SU-DHL-6 (cell line): ENCODE data around the gene DPP10.

ENCODE experiments used
- H2AFZ ChIP-seq: fragments of 200-600 bp; sonication (generic); 2 replicates; pipeline ENCODE4 v1.6.1; 2014; ENCODE audit warnings: low read depth, mild to moderate bottlenecking, moderate library complexity, mixed read lengths, antibody characterized with exemption, low read length; ENCODE audit not compliant: severe bottlenecking
- H3F3A ChIP-seq: fragments of 200-600 bp; shearing (Covaris generic); 2 replicates; pipeline ENCODE4 v1.6.0; 2016; ENCODE audit warnings: antibody characterized with exemption, mild to moderate bottlenecking; ENCODE audit not compliant: insufficient read depth
- H3K27ac ChIP-seq: fragments of 200-600 bp; sonication (generic); 2 replicates; pipeline ENCODE4 v1.5.1; 2016; ENCODE audit warnings: low read depth, mild to moderate bottlenecking, low read length, moderate library complexity, mixed read lengths
- H3K27me3 ChIP-seq: fragments of 200-600 bp; sonication (generic), shearing (Covaris generic); 2 replicates; pipeline ENCODE4 v1.6.0; 2014; ENCODE audit warnings: mild to moderate bottlenecking, low read length
- H3K36me3 ChIP-seq: fragments of 200-600 bp; sonication (generic); 2 replicates; pipeline ENCODE4 v1.6.1; 2014; ENCODE audit warnings: mild to moderate bottlenecking, low read length, mixed read lengths
- H3K4me2 ChIP-seq: fragments of 300-600, 200-600 bp; shearing (Covaris generic), sonication (generic); 2 replicates; pipeline ENCODE4 v1.6.0; 2014; ENCODE audit warnings: low read length, low read depth, mild to moderate bottlenecking; ENCODE audit not compliant: poor library complexity, severe bottlenecking
- H3K4me3 ChIP-seq: fragments of 200-600 bp; sonication (generic); 2 replicates; pipeline ENCODE4 v1.5.1; 2014; ENCODE audit warnings: antibody characterized with exemption, low read length, mild to moderate bottlenecking, mixed read lengths; ENCODE audit not compliant: insufficient read depth, poor library complexity, severe bottlenecking
- H3K79me2 ChIP-seq: fragments of 200-600 bp; sonication (generic); 2 replicates; pipeline ENCODE4 v1.6.1; 2014; ENCODE audit warnings: mild to moderate bottlenecking, low read length, moderate library complexity; ENCODE audit not compliant: insufficient read depth
- H3K9ac ChIP-seq: fragments of 200-600 bp; sonication (generic); 2 replicates; pipeline ENCODE4 v1.7.0; 2014; ENCODE audit warnings: mild to moderate bottlenecking, low read length
- H3K9me2 ChIP-seq: fragments of 200-600 bp; sonication (generic); replicated peaks from 2 replicates; pipeline ENCODE4 v1.6.1; 2014; ENCODE audit warnings: low read length; ENCODE audit not compliant: insufficient read depth
- H3K9me3 ChIP-seq: fragments of 200-600 bp; sonication (generic); 2 replicates; pipeline ENCODE4 v1.6.1; 2014; ENCODE audit warnings: low read length, mixed read lengths; ENCODE audit not compliant: insufficient read depth
- H4K20me1 ChIP-seq: fragments of 200-600 bp; sonication (generic); 2 replicates; pipeline ENCODE4 v1.6.1; 2014; ENCODE audit warnings: low read depth, mild to moderate bottlenecking, antibody characterized with exemption, low read length, moderate library complexity, mixed read lengths
- EZH2phosphoT487 ChIP-seq: fragments of 200-600 bp; sonication (generic), shearing (Covaris generic); conservative IDR thresholded peaks from 2 replicates; pipeline ENCODE4 v1.6.1; 2018; ENCODE audit warnings: mild to moderate bottlenecking, antibody characterized with exemption, low read length, moderate library complexity, mixed read lengths
- TF ChIP-seq, protein P1 (sequence below): fragments of 200-600 bp; sonication (generic); IDR thresholded peaks from one replicate; pipeline ENCODE4 v1.5.1; 2017; ENCODE audit warnings: antibody characterized with exemption, mild to moderate bottlenecking, low read length, moderate library complexity; ENCODE audit not compliant: insufficient read depth, poor library complexity, severe bottlenecking

Gene DPP10

DNA sequence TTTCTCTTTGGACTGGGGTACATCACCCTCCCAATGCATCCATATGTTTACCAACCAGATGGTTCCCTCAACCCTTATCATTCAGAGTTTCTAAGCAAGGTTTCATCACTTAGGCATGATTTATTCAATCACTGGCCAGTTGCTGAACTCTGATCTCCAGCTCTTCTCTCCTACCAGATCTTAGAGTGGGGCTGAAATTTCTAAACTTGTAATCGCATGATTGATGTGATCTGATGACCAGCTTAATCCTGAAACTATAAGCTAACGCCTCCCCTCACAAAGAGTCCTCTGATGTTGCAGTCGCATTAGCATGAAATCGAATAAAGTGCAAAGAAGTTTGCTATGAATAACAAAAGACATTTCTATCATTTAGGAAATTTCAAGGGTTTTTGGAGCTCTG is 1082.0 kb downstream of the DPP10 start:
- Histone ChIP-seq H3K9me2 (no peaks in the 10 kb centered on the region), H3K36me3 (no peaks in the 10 kb centered on the region), H3K79me2 (no peaks in the 10 kb centered on the region), H4K20me1 (no peaks in the 10 kb centered on the region), H3F3A (no peaks in the 10 kb centered on the region), H3K4me3 (no peak overlapping the region), H2AFZ (no peak overlapping the region), H3K9me3 (no peaks in the 10 kb centered on the region), H3K27ac (no peak overlapping the region), H3K27me3 (no peaks in the 10 kb centered on the region), H3K4me2 (no peak overlapping the region), H3K9ac (no peak overlapping the region)
- TF ChIP-seq, protein P1, sequence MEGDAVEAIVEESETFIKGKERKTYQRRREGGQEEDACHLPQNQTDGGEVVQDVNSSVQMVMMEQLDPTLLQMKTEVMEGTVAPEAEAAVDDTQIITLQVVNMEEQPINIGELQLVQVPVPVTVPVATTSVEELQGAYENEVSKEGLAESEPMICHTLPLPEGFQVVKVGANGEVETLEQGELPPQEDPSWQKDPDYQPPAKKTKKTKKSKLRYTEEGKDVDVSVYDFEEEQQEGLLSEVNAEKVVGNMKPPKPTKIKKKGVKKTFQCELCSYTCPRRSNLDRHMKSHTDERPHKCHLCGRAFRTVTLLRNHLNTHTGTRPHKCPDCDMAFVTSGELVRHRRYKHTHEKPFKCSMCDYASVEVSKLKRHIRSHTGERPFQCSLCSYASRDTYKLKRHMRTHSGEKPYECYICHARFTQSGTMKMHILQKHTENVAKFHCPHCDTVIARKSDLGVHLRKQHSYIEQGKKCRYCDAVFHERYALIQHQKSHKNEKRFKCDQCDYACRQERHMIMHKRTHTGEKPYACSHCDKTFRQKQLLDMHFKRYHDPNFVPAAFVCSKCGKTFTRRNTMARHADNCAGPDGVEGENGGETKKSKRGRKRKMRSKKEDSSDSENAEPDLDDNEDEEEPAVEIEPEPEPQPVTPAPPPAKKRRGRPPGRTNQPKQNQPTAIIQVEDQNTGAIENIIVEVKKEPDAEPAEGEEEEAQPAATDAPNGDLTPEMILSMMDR: no peak

DNA sequence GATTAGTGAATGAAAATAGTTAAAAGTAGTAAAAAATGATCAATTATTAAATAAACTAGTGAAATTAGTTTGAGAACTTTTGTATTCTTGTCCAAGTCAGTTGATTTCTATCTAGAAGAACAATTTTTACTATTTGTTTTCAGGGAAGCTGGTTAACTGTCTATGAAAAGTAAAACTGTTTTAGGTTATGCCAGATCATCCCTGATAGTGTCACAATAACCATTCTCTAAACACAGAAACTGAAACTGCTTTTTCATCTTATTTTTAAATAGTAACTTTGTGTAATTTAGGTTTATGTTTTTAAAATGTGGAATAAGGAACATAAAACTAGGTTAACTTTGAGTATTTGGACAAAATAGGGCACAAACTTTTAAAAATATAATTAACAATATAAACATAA is 1087.2 kb downstream of the DPP10 start:
- no peak overlapping the region for H3K27ac ChIP-seq
- H3K4me3 ChIP-seq: no peak overlapping the region
- H3K9me2 ChIP-seq: no peaks in the 10 kb centered on the region
- H2AFZ ChIP-seq: no peak overlapping the region
- no peaks in the 10 kb centered on the region for H4K20me1 ChIP-seq
- H3K4me2 ChIP-seq: no peak overlapping the region
- H3K9me3 ChIP-seq: no peaks in the 10 kb centered on the region
- no peaks in the 10 kb centered on the region for H3K27me3 ChIP-seq
- no peaks in the 10 kb centered on the region for H3K36me3 ChIP-seq
- H3F3A ChIP-seq: no peaks in the 10 kb centered on the region
- TF ChIP-seq EZH2phosphoT487: no peak
- TF ChIP-seq, protein P1: no peak
- no peaks in the 10 kb centered on the region for H3K79me2 ChIP-seq
- H3K9ac ChIP-seq: no peak overlapping the region

DNA sequence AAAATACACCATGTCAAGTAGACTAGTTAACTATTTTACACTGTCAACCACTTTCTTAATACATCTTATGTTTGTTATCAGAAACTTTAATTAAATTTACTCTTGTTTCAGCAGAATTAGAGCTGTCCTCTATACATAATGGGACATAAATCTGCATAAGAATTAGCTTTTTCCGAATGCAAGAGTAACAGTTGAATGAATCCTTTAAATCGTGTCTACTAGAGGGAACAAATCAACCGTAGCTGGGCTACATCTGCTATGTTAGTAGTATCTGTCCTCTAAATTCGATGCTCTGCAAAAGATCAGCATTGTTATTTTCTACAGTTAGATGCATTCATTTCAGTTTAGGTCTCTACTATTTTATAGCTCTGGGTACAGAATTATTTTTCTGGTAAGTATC is 1090.6 kb downstream of the DPP10 start:
- Histone ChIP-seq H3K9me2 (no peaks in the 10 kb centered on the region), H3K27me3 (no peaks in the 10 kb centered on the region), H3K4me3 (no peak overlapping the region), H2AFZ (no peak overlapping the region), H3K9me3 (no peaks in the 10 kb centered on the region), H3K79me2 (no peaks in the 10 kb centered on the region), H3K27ac (no peak overlapping the region), H3K36me3 (no peaks in the 10 kb centered on the region), H3K9ac (no peak overlapping the region), H3K4me2 (no peak overlapping the region), H4K20me1 (no peaks in the 10 kb centered on the region), H3F3A (no peaks in the 10 kb centered on the region)
- TF ChIP-seq, protein P1: no peak
- no peak for TF ChIP-seq EZH2phosphoT487

DNA sequence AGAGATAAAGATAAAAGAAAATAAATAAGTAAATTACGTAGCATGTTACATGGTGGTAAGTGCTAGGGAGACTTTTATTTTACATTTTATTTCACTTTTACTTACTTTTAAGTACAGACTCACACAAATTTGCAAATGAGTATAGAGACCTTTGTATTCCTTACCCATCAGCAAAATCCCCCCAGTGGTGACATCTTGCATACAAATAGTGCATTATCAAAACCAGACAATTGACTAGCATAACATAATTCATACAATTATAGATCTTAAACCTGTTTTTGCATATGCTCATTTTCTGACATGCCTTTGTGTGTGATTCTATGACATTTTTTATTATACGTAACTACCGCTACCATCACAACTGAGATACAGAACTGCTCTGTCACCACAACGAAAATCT is 1099.4 kb downstream of the DPP10 start:
- H3K9me3 ChIP-seq: no peaks in the 10 kb centered on the region
- no peak overlapping the region for H3K9ac ChIP-seq
- no peaks in the 10 kb centered on the region for H4K20me1 ChIP-seq
- no peak overlapping the region for H2AFZ ChIP-seq
- H3K27me3 ChIP-seq: no peaks in the 10 kb centered on the region
- no peaks in the 10 kb centered on the region for H3F3A ChIP-seq
- H3K36me3 ChIP-seq: no peaks in the 10 kb centered on the region
- H3K79me2 ChIP-seq: no peaks in the 10 kb centered on the region
- H3K9me2 ChIP-seq: no peaks in the 10 kb centered on the region
- no peak overlapping the region for H3K4me3 ChIP-seq
- TF ChIP-seq EZH2phosphoT487: no peak
- TF ChIP-seq, protein P1: no peak
- no peak overlapping the region for H3K27ac ChIP-seq
- H3K4me2 ChIP-seq: no peak overlapping the region
